ENCODE data around the gene TCF7L2.

TCF7L2 gene

GRCh38 chr10:113021268-113022040 lies 71.4 kb downstream of the TCF7L2 start:
- DNase-seq (ENCODE audit: insufficient read length, low spot score) (no peak), FAIRE-seq (no peak)
- TF ChIP-seq CTCF (IDR thresholded peaks at IDR 0.05; ENCODE audit: insufficient read depth, missing control alignments), result no peak

GRCh38 chr10:113022265-113022664 lies 72.2 kb downstream of the TCF7L2 start:
- FAIRE-seq, result no peak
- no peak for TF ChIP-seq CTCF (IDR thresholded peaks at IDR 0.05; ENCODE audit: insufficient read depth, missing control alignments)

GRCh38 chr10:113023017-113023416 lies 73.0 kb downstream of the TCF7L2 start:
- no peak for DNase-seq (ENCODE audit: insufficient read length, low spot score)
- TF ChIP-seq CTCF (IDR thresholded peaks at IDR 0.05; ENCODE audit: insufficient read depth, missing control alignments), result no peak
- FAIRE-seq, result no peak

More at GRCh38 chr10:113022265-113022664, 72.2 kb downstream of the TCF7L2 start:
- DNase-seq (ENCODE audit: insufficient read length, low spot score), result no peak

GRCh38 chr10:113024930-113025329 lies 74.9 kb downstream of the TCF7L2 start:
- DNase-seq (ENCODE audit: insufficient read length, low spot score), result no peak
- TF ChIP-seq CTCF (IDR thresholded peaks at IDR 0.05; ENCODE audit: insufficient read depth, missing control alignments), result no peak
- FAIRE-seq, result no peak

- no peak for DNase-seq (ENCODE audit: insufficient read length, low spot score)
- no peak for TF ChIP-seq CTCF (IDR thresholded peaks at IDR 0.05; ENCODE audit: insufficient read depth, missing control alignments)
- FAIRE-seq, result no peak
These were observed 75.4 kb downstream of the TCF7L2 start for GRCh38 chr10:113025487-113025886.

GRCh38 chr10:113026679-113027078 lies 76.6 kb downstream of the TCF7L2 start:
- TF ChIP-seq CTCF (IDR thresholded peaks at IDR 0.05; ENCODE audit: insufficient read depth, missing control alignments), result no peak
- DNase-seq (ENCODE audit: insufficient read length, low spot score), result no peak
- no peak for FAIRE-seq

GRCh38 chr10:113027230-113027573 lies 77.2 kb downstream of the TCF7L2 start:
- no peak for TF ChIP-seq CTCF (IDR thresholded peaks at IDR 0.05; ENCODE audit: insufficient read depth, missing control alignments)
- DNase-seq (ENCODE audit: insufficient read length, low spot score), result no peak
- FAIRE-seq, result no peak
